DND-41 (cell line): Measurements from ENCODE around the gene LRRC66.

ENCODE experiments used
- ATAC-seq: fragments of 200-7000 bp; cut with Tn5 transposase; 3 replicates; pipeline ENCODE4 v1.9.1; 2021; ENCODE audit warnings: low read depth; ENCODE audit not compliant: insufficient read depth
- DNase-seq: peaks from one replicate; pipeline ENCODE4 v3.0.0-alpha.2; 2020
- H2AFZ ChIP-seq: 2 replicates; pipeline ENCODE4 v1.6.0; 2012; ENCODE audit warnings: low read depth, low read length
- H3K27ac ChIP-seq: 2 replicates; pipeline ENCODE4 v1.5.1; 2012; ENCODE audit warnings: low read length, inconsistent platforms
- H3K27me3 ChIP-seq: fragments of 200-600 bp; sonication (generic); 2 replicates; pipeline ENCODE4 v1.6.0; 2012; ENCODE audit warnings: low read length, mild to moderate bottlenecking, inconsistent platforms; ENCODE audit not compliant: insufficient read depth, poor library complexity
- H3K36me3 ChIP-seq: 2 replicates; pipeline ENCODE4 v1.5.1; 2012; ENCODE audit warnings: low read length, inconsistent platforms; ENCODE audit not compliant: insufficient read depth
- H3K4me1 ChIP-seq: 2 replicates; pipeline ENCODE4 v1.5.1; 2012; ENCODE audit warnings: mild to moderate bottlenecking, low read length; ENCODE audit not compliant: insufficient read depth
- H3K4me2 ChIP-seq: 2 replicates; pipeline ENCODE4 v1.6.0; 2012; ENCODE audit warnings: mild to moderate bottlenecking, moderate library complexity, low read length, inconsistent platforms; ENCODE audit not compliant: insufficient read depth
- H3K4me3 ChIP-seq, 2 experiments: fragments of 200-600 bp in 1 of 2; shearing (Covaris generic) in 1 of 2; 2 replicates each; pipeline ENCODE4 v1.5.1; 2012 to 2016; ENCODE audit warnings: inconsistent platforms in 2 of 2, low read length in 2 of 2, mild to moderate bottlenecking in 2 of 2, low read depth in 1 of 2, moderate library complexity in 1 of 2
- H3K79me2 ChIP-seq: 2 replicates; pipeline ENCODE4 v1.6.0; 2012; ENCODE audit warnings: low read length, inconsistent platforms; ENCODE audit not compliant: insufficient read depth
- H3K9ac ChIP-seq: 2 replicates; pipeline ENCODE4 v1.6.0; 2012; ENCODE audit warnings: low read depth, mild to moderate bottlenecking, inconsistent platforms, low read length, moderate library complexity
- H3K9me3 ChIP-seq: 2 replicates; pipeline ENCODE4 v1.5.1; 2012; ENCODE audit warnings: low read length, moderate library complexity, mild to moderate bottlenecking, inconsistent platforms; ENCODE audit not compliant: insufficient read depth, severe bottlenecking
- H4K20me1 ChIP-seq: 2 replicates; pipeline ENCODE4 v1.6.0; 2012; ENCODE audit warnings: low read length; ENCODE audit not compliant: insufficient read depth
- CTCF ChIP-seq: IDR thresholded peaks from 2 replicates; pipeline ENCODE4 v1.5.1; 2012; ENCODE audit warnings: borderline replicate concordance, low read length, moderate library complexity, mild to moderate bottlenecking; ENCODE audit not compliant: poor library complexity, severe bottlenecking; ENCODE audit errors: extremely low read depth
- EZH2 ChIP-seq: IDR thresholded peaks from 3 replicates; pipeline ENCODE4 v1.6.1; 2012; ENCODE audit warnings: borderline replicate concordance, low read depth, mild to moderate bottlenecking, moderate library complexity, low read length, inconsistent platforms; ENCODE audit not compliant: severe bottlenecking

Gene LRRC66

DNA sequence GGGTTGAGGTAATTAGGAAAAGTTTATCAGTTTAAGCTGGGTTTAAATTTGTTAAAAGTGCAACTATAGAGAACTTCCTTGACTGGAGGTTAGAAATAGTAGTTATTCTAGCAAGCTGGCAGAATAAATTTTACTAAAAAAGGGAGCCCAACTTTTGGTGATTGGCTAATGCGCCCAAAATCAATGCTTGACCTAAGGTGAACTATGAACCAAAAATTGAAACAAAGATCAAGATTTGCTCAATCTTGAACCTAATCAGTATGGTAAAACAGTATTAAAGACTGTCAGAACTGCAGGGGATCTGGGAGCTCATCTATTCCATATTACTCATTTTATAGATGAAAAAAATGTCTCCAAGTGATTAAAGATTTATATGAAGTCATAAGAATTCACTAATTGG lies 24.9 kb upstream of the LRRC66 start:
- H4K20me1 ChIP-seq = no peaks in the 10 kb centered on the region
- no peaks in the 10 kb centered on the region for H3K27me3 ChIP-seq
- H2AFZ ChIP-seq = no peak overlapping the region
- no peak overlapping the region for H3K4me3 ChIP-seq
- DNase-seq (no peak), ATAC-seq (no peak)
- no peaks in the 10 kb centered on the region for H3K79me2 ChIP-seq
- H3K27ac ChIP-seq = no peak overlapping the region
- H3K4me2 ChIP-seq = no peak overlapping the region
- H3K36me3 ChIP-seq = no peaks in the 10 kb centered on the region
- TF ChIP-seq EZH2 (no peak), CTCF (no peak)
- H3K9me3 ChIP-seq = no peaks in the 10 kb centered on the region
- no peak overlapping the region for H3K9ac ChIP-seq
- no peaks in the 10 kb centered on the region for H3K4me1 ChIP-seq

- Histone ChIP-seq H3K9me3 (no peaks in the 10 kb centered on the region), H3K27me3 (no peaks in the 10 kb centered on the region), H3K36me3 (no peaks in the 10 kb centered on the region), H2AFZ (peak within 1 kb of the TSS; percentile 84), H3K4me1 (peaks cover 21% of the 10 kb centered on the region), H3K79me2 (peaks cover 22% of the 10 kb centered on the region), H3K4me3 (peak within 1 kb of the TSS; percentile 41 to 66; a peak in 3 of 4 replicates), H3K9ac (peak within 1 kb of the TSS; percentile 56), H4K20me1 (no peaks in the 10 kb centered on the region), H3K27ac (peak within 1 kb of the TSS; percentile 46; the same call in 1 of the 2 replicates), H3K4me2 (peak within 1 kb of the TSS; percentile 66)
- ATAC-seq (peak; percentile 91), DNase-seq (peak; percentile 73)
- no peak for TF ChIP-seq EZH2
- TF ChIP-seq CTCF = no peak
These were observed 18.1 kb upstream of the LRRC66 start, which contains the start of gene SGCB for GRCh38 chr4:52038103-52038912. SGCB (minus strand) TSS chr4:52038299; CDS start chr4:52038259, 40 bp downstream.

DNA sequence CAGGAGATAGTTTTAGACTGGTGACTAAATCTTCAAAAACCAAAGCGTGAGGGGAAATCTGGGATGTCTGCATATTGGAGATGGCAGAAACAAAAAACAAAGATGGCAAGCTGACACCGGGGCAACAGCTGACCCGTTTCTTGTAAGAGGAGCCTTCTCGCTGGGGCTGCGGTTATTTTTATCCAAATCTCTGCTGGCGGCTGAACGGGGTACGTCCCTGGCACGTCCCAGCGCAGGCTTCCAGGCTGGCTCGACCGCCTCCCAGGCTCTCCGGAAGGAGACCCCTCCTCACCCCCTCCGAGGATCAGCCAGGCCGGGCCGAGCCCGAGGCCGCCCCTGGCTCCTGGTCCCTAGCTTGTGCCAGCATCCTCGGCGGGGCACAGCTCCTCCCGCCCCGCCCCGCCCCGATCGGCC lies 17.5 kb upstream of the LRRC66 start:
- H3K4me3 ChIP-seq = peak overlapping the region; percentile 41 to 66; a peak in 3 of 4 replicates
- H3K9me3 ChIP-seq = no peaks in the 10 kb centered on the region
- peak overlapping the region; percentile 69 for H2AFZ ChIP-seq
- H3K36me3 ChIP-seq = no peaks in the 10 kb centered on the region
- H3K4me1 ChIP-seq = peaks cover 21% of the 10 kb centered on the region
- peak overlapping the region; percentile 58 for H3K4me2 ChIP-seq
- H3K27ac ChIP-seq = peak overlapping the region; percentile 46; the same call in 1 of the 2 replicates
- H3K27me3 ChIP-seq = no peaks in the 10 kb centered on the region
- H3K79me2 ChIP-seq = peaks cover 22% of the 10 kb centered on the region
- H4K20me1 ChIP-seq = no peaks in the 10 kb centered on the region
- DNase-seq (peak; percentile 43), ATAC-seq (peak; percentile 78)
- TF ChIP-seq CTCF = no peak
- TF ChIP-seq EZH2 = no peak
- peak overlapping the region; percentile 56 for H3K9ac ChIP-seq
